ENCODE results near the gene MAST4.
"Not testable (repeated sequence)": the region's sequence is repeated elsewhere in the genome, so short reads cannot be mapped to it uniquely, and the experiment has no call there.

MAST4 gene

GRCh38 chr5:66743344-66743743 is 147.2 kb downstream of the MAST4 start:
- TF ChIP-seq, protein P1, sequence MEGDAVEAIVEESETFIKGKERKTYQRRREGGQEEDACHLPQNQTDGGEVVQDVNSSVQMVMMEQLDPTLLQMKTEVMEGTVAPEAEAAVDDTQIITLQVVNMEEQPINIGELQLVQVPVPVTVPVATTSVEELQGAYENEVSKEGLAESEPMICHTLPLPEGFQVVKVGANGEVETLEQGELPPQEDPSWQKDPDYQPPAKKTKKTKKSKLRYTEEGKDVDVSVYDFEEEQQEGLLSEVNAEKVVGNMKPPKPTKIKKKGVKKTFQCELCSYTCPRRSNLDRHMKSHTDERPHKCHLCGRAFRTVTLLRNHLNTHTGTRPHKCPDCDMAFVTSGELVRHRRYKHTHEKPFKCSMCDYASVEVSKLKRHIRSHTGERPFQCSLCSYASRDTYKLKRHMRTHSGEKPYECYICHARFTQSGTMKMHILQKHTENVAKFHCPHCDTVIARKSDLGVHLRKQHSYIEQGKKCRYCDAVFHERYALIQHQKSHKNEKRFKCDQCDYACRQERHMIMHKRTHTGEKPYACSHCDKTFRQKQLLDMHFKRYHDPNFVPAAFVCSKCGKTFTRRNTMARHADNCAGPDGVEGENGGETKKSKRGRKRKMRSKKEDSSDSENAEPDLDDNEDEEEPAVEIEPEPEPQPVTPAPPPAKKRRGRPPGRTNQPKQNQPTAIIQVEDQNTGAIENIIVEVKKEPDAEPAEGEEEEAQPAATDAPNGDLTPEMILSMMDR (conservative IDR thresholded peaks at IDR 0.05) = no peak
- peak overlapping the region; percentile 81 for H3K27ac ChIP-seq

GRCh38 chr5:66744040-66744439 is 147.8 kb downstream of the MAST4 start:
- TF ChIP-seq, protein P1 (conservative IDR thresholded peaks at IDR 0.05) = no peak
- no peak overlapping the region for H3K27ac ChIP-seq

DNA sequence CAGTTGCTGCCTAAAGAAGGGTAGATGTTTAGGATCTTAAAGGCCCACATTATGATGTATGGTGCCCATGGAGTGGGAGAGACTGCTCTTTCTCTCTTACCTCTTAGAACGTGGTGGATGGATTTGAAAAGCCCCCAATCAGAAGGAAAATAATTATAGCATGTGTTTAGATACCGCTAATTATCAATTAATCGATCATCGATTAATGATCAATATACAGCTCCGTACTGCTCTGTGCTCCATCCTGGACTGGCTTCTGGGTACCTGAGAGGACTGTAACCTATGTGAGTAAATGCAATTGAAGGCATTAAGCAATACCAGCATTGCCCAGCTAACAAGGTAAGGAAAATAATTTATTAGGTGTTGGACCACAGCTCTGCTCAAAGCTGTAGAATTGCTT is 149.1 kb downstream of the MAST4 start:
- H3K27ac ChIP-seq = no peak overlapping the region

DNA sequence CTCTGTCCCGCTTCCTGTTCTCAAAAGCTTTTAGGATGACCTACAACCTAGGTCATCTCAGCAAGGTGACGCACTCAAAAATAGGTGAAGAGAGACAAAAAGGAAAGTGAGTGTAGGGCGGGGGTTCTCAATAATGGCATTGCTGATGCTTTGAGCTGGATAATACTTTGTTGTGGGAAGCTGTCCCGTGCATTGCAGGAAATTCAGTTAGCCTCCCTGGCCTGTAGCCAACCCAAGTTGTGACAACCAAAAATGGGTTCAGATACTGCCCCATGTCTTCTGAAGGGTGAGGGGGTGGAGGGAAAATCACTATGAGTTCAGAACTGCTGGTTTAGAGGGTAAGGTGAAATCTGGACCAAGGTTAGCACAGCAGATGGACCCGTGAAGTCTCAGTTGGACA is 151.4 kb downstream of the MAST4 start:
- TF ChIP-seq, protein P1 (conservative IDR thresholded peaks at IDR 0.05) = no peak
- H3K27ac ChIP-seq = no peak overlapping the region

More for the DNA sequence above, 149.1 kb downstream of the MAST4 start:
- TF ChIP-seq, protein P1 (conservative IDR thresholded peaks at IDR 0.05) = no peak

GRCh38 chr5:66752668-66753067 is 156.5 kb downstream of the MAST4 start:
- H3K27ac ChIP-seq = not testable (repeated sequence)

GRCh38 chr5:66757219-66757833 is 161.1 kb downstream of the MAST4 start:
- no peak overlapping the region for H3K27ac ChIP-seq
- TF ChIP-seq, protein P1 (conservative IDR thresholded peaks at IDR 0.05) = peak; percentile 76

DNA sequence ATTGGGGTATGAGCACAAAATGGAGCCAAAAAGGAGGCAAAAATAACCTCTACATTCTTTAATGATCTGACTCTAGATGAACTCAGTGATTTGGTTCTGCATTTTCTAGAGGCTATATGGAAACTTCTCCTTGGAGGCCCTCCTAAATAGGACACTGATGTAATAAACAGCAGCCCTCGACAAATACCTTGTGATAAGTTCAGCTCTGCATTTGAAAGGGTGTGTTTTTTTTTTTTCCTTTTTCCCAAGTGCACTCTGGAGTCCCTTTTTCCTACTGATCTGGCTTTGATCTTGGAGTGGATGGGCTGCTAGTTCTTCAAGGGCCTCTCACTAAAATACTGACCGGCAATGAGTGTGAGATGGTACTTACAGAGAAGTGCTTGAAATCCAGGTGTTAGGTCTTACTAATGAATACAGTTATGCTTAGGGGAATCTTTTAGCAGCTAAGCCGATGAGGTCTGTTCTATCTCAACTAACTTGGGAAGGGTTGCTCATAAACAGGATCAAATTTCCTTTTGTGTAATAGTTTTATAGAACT is 161.7 kb downstream of the MAST4 start:
- no peak overlapping the region for H3K27ac ChIP-seq
- TF ChIP-seq, protein P1 (conservative IDR thresholded peaks at IDR 0.05) = no peak

- H3K27ac ChIP-seq = no peak overlapping the region
- TF ChIP-seq, protein P1 (conservative IDR thresholded peaks at IDR 0.05) = no peak
Measured at GRCh38 chr5:66769030-66769733, 173.0 kb downstream of the MAST4 start.
